ENCODE measurements around the gene CELSR1.

DNA sequence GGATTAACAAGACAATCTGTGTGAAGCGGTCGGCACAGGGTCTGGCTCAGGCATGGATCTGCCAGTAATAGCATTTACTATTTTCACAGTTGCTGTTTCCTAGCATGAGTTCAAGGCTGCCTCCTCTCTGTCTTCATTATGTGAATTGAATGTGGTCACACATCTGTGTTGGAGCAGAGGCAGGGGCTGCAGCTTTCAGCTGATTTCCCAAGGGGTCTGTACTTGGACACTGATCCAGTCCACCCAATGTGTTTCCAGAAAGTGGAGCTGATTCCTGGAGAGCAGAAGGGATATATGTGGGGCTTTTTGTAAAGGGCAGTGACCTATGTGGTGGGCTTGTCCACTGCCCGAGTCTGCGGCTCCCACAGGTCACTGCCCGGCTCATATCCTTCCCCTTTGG lies 3.5 kb upstream of the CELSR1 start:
- TF ChIP-seq POLR2A (IDR thresholded peaks at IDR 0.05; ENCODE audit: low read length), result no peak
- no peak for TF ChIP-seq GATA1 (IDR thresholded peaks at IDR 0.05; ENCODE audit: low read depth, low read length)

Measured in erythroblast (primary cell).